Neuronal stem cell (in vitro differentiated cells): ENCODE data around the gene AHNAK.
A peak's percentile ranks its signal among the peaks of the same experiment; 100 is the strongest.

Experiments
- DNase-seq: peaks from one replicate; pipeline ENCODE4 v3.0.0-alpha.2; 2013; ENCODE audit warnings: low spot score
- H2AFZ ChIP-seq: one replicate; pipeline ENCODE4 v1.6.1; 2013; ENCODE audit warnings: mild to moderate bottlenecking, low read length, inconsistent platforms
- H2AK5ac ChIP-seq: 2 replicates; pipeline ENCODE4 v1.6.1; 2013; ENCODE audit warnings: low read depth, mild to moderate bottlenecking, inconsistent platforms, low read length, moderate library complexity, mixed read lengths
- H2BK120ac ChIP-seq: 2 replicates; pipeline ENCODE4 v1.6.1; 2013; ENCODE audit warnings: low read depth, mild to moderate bottlenecking, inconsistent platforms, low read length, moderate library complexity, mixed read lengths
- H2BK12ac ChIP-seq: one replicate; pipeline ENCODE4 v1.6.1; 2013; ENCODE audit warnings: low read length, inconsistent platforms
- H2BK15ac ChIP-seq: 2 replicates; pipeline ENCODE4 v1.6.1; 2013; ENCODE audit warnings: mild to moderate bottlenecking, low read length, inconsistent platforms, mixed read lengths
- H2BK5ac ChIP-seq: one replicate; pipeline ENCODE4 v1.6.1; 2013; ENCODE audit warnings: inconsistent platforms, mild to moderate bottlenecking, low read length, moderate library complexity
- H3K14ac ChIP-seq: one replicate; pipeline ENCODE4 v1.6.1; 2013; ENCODE audit warnings: low read length, inconsistent platforms
- H3K18ac ChIP-seq: 2 replicates; pipeline ENCODE4 v1.6.1; 2013; ENCODE audit warnings: low read length, inconsistent platforms
- H3K23ac ChIP-seq: 2 replicates; pipeline ENCODE4 v1.6.1; 2013; ENCODE audit warnings: low read depth, mild to moderate bottlenecking, mixed read lengths, low read length, inconsistent platforms; ENCODE audit not compliant: poor library complexity
- H3K27ac ChIP-seq: replicated peaks from 3 replicates; pipeline ENCODE4 v1.5.1; 2013; ENCODE audit warnings: low read length, inconsistent platforms
- H3K27me3 ChIP-seq, 3 experiments: 2 replicates each; pipeline ENCODE4 v1.6.1; 2013; ENCODE audit warnings: low read length in 3 of 3, mild to moderate bottlenecking in 2 of 3, inconsistent platforms in 1 of 3, low read depth in 1 of 3, mixed read lengths in 1 of 3, moderate library complexity in 1 of 3; ENCODE audit not compliant: control insufficient read depth in 3 of 3, insufficient read depth in 3 of 3
- H3K36me3 ChIP-seq, 2 donors: replicated peaks in 1 of 2; 2 replicates each; pipeline ENCODE4 v1.6.1; 2013; ENCODE audit warnings: low read length in 2 of 2; ENCODE audit not compliant: control insufficient read depth in 2 of 2, insufficient read depth in 2 of 2
- H3K4ac ChIP-seq: 2 replicates; pipeline ENCODE4 v1.6.1; 2013; ENCODE audit warnings: inconsistent platforms, mild to moderate bottlenecking, low read length, moderate library complexity
- H3K4me1 ChIP-seq, 2 donors: 1 replicate in 1 of 2; 2 replicates in 1 of 2; pipeline ENCODE4 v1.6.1; 2013; ENCODE audit warnings: low read length in 2 of 2, low read depth in 1 of 2; ENCODE audit not compliant: control insufficient read depth in 2 of 2, insufficient read depth in 1 of 2
- H3K4me2 ChIP-seq: one replicate; pipeline ENCODE4 v1.6.1; 2013; ENCODE audit warnings: mild to moderate bottlenecking, low read length, inconsistent platforms; ENCODE audit not compliant: insufficient read depth, poor library complexity, severe bottlenecking
- H3K4me3 ChIP-seq, 2 donors: 2 replicates each; pipeline ENCODE4 v1.5.1; 2013; ENCODE audit warnings: low read length in 2 of 2, mild to moderate bottlenecking in 2 of 2, inconsistent platforms in 1 of 2, moderate library complexity in 1 of 2
- H3K79me1 ChIP-seq: one replicate; pipeline ENCODE4 v1.6.1; 2013; ENCODE audit warnings: low read depth, mild to moderate bottlenecking, inconsistent platforms, low read length, moderate library complexity
- H3K9ac ChIP-seq: one replicate; pipeline ENCODE4 v1.6.1; 2013; ENCODE audit warnings: mild to moderate bottlenecking, low read depth, low read length, inconsistent platforms; ENCODE audit not compliant: poor library complexity
- H3K9me3 ChIP-seq, 2 donors: replicated peaks in 1 of 2; 2 replicates each; pipeline versions ENCODE3 to v1.6.1; 2013; ENCODE audit warnings: low read length in 2 of 2, mild to moderate bottlenecking in 2 of 2, inconsistent platforms in 1 of 2, low read depth in 1 of 2, mixed read lengths in 1 of 2, moderate library complexity in 1 of 2; ENCODE audit not compliant: control insufficient read depth in 2 of 2, insufficient read depth in 1 of 2
- H4K8ac ChIP-seq: one replicate; pipeline ENCODE4 v1.6.1; 2013; ENCODE audit warnings: low read depth, mild to moderate bottlenecking, inconsistent platforms, low read length, moderate library complexity
- H4K91ac ChIP-seq: one replicate; pipeline ENCODE4 v1.6.1; 2013; ENCODE audit warnings: low read length, low read depth, mild to moderate bottlenecking, inconsistent platforms; ENCODE audit not compliant: poor library complexity
- WGBS, 2 donors: extraction: QIAGEN DNeasy Blood & Tissue Kit; methylation state at CpG; one replicate each; pipeline ENCODE4 v1.1.7; 2013; ENCODE audit warnings: missing lambda C conversion rate in 2 of 2, mixed read lengths in 1 of 2; ENCODE audit not compliant: insufficient read length in 2 of 2, insufficient replicate concordance in 1 of 2; ENCODE audit errors: extremely low coverage in 2 of 2; 5-methylcytosine and 5-hydroxymethylcytosine counted together

AHNAK gene

GRCh38 chr11:62395885-62396551 is 150.6 kb downstream of the AHNAK start:
- peaks cover 9 to 13% of the 10 kb centered on the region in 2 donors for H3K4me1 ChIP-seq
- no peak overlapping the region for H2BK120ac ChIP-seq
- H3K27ac ChIP-seq: no peak overlapping the region

GRCh38 chr11:62394825-62395538 is 151.6 kb downstream of the AHNAK start:
- H3K4me3 ChIP-seq: no peak overlapping the region
- H2BK15ac ChIP-seq: no peak overlapping the region

More at GRCh38 chr11:62395885-62396551, 150.6 kb downstream of the AHNAK start:
- H3K4me2 ChIP-seq: no peak overlapping the region
- no peak overlapping the region for H4K8ac ChIP-seq
- no peak overlapping the region for H2BK12ac ChIP-seq
- no peaks in the 10 kb centered on the region for H3K27me3 ChIP-seq
- H3K18ac ChIP-seq: no peak overlapping the region
- H3K79me1 ChIP-seq: no peaks in the 10 kb centered on the region
- no peak overlapping the region for H2BK5ac ChIP-seq
- no peak overlapping the region for H3K4me3 ChIP-seq
- H3K36me3 ChIP-seq: peaks cover under 1 to 3% of the 10 kb centered on the region in 2 donors
- no peaks in the 10 kb centered on the region for H3K9me3 ChIP-seq
- H3K9ac ChIP-seq: no peak overlapping the region
- peak overlapping the region; percentile 25 for H3K23ac ChIP-seq
- no peak overlapping the region for H2AK5ac ChIP-seq
- H2BK15ac ChIP-seq: no peak overlapping the region
- DNase-seq: no peak
- H4K91ac ChIP-seq: no peak overlapping the region
- no CpG with 5 or more reads among the region's 10 CpGs for WGBS, 2 donors
- no peak overlapping the region for H2AFZ ChIP-seq
- no peak overlapping the region for H3K4ac ChIP-seq
- no peak overlapping the region for H3K14ac ChIP-seq

DNA sequence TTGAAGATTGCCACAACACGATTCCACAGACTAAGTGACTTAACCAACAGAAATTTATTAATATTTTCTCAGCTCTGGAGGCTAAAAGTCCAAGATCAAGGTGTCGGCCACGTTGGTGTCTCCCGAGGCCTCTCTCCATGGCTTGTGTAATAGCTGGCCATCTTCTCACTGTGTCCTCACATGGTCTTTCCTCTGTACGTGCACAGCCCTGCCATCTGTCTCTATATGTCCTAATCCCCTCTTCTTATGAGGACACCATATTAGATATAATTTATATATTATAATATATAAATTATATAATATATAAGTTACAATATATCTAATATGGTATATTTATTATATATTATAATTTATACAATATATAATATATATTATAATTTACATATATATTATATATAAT is 152.9 kb downstream of the AHNAK start:
- no peaks in the 10 kb centered on the region for H3K27me3 ChIP-seq
- H3K9ac ChIP-seq: no peak overlapping the region
- no peak overlapping the region for H3K23ac ChIP-seq
- no peak overlapping the region for H3K4me2 ChIP-seq
- H3K4me1 ChIP-seq: peaks cover 3 to 6% of the 10 kb centered on the region in 2 donors
- no peak for DNase-seq
- H2AFZ ChIP-seq: no peak overlapping the region
- H3K18ac ChIP-seq: no peak overlapping the region
- H3K9me3 ChIP-seq: no peaks in the 10 kb centered on the region
- WGBS, 2 donors: no CpG with 5 or more reads among the region's 5 CpGs
- H2BK5ac ChIP-seq: no peak overlapping the region
- H3K79me1 ChIP-seq: no peaks in the 10 kb centered on the region
- H2BK15ac ChIP-seq: no peak overlapping the region
- H2BK120ac ChIP-seq: no peak overlapping the region
- no peak overlapping the region for H2BK12ac ChIP-seq
- no peak overlapping the region for H3K27ac ChIP-seq
- no peak overlapping the region for H3K14ac ChIP-seq
- peaks cover 3 to 5% of the 10 kb centered on the region in 2 donors for H3K36me3 ChIP-seq
- no peak overlapping the region for H2AK5ac ChIP-seq
- H3K4me3 ChIP-seq: no peak overlapping the region
- no peak overlapping the region for H4K91ac ChIP-seq
- no peak overlapping the region for H4K8ac ChIP-seq
- no peak overlapping the region for H3K4ac ChIP-seq

More at GRCh38 chr11:62394825-62395538, 151.6 kb downstream of the AHNAK start:
- Histone ChIP-seq H3K18ac (peak overlapping the region; percentile 69), H3K4me2 (peak overlapping the region; percentile 48), H3K4me1 (peaks cover 9 to 13% of the 10 kb centered on the region in 2 donors), H3K9ac (no peak overlapping the region), H4K91ac (no peak overlapping the region), H2AK5ac (no peak overlapping the region), H2BK120ac (no peak overlapping the region), H2AFZ (peak overlapping the region; percentile 69), H3K27ac (no peak overlapping the region), H2BK5ac (no peak overlapping the region), H3K14ac (no peak overlapping the region), H3K9me3 (no peaks in the 10 kb centered on the region), H2BK12ac (no peak overlapping the region), H3K4ac (no peak overlapping the region), H3K23ac (no peak overlapping the region), H3K27me3 (no peaks in the 10 kb centered on the region), H3K79me1 (no peaks in the 10 kb centered on the region), H4K8ac (no peak overlapping the region), H3K36me3 (peaks cover 2 to 3% of the 10 kb centered on the region in 2 donors)
- peak; percentile 78 for DNase-seq
- no CpG with 5 or more reads among the region's 14 CpGs for WGBS, 2 donors

DNA sequence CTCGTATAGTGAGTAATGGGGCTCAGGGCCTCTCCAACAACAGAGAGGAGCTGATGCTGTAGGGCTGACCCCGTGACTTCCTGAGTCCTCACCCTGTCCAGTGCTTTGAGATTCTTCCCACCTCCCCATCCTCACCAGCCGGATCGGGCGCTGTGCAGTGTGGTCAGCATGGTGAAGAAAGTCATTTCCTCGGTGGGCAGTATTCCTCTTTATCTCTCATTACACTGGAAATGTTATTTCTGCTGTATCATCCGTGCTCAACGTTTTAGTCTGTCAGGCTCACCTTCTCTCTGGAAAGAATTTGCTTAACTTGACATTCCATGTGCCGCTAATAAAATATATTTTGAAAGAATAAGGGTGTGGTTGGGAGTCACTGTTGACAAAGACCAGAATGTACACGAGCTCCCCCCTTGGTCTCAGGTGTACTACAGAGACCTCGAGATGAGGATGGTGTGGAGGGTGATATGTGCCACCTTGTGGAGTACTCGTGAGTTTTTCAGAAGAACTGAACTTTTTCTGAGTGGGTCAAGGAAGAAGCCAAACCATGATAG is 153.5 kb downstream of the AHNAK start:
- Histone ChIP-seq H3K4me3 (no peak overlapping the region), H2BK120ac (no peak overlapping the region)
- no CpG with 5 or more reads among the region's 12 CpGs for WGBS, 2 donors

More for the DNA sequence above, 153.5 kb downstream of the AHNAK start:
- Histone ChIP-seq H3K14ac (no peak overlapping the region), H2BK15ac (no peak overlapping the region), H3K9ac (no peak overlapping the region), H3K4ac (no peak overlapping the region), H3K23ac (no peak overlapping the region), H3K9me3 (no peaks in the 10 kb centered on the region), H2AK5ac (no peak overlapping the region), H3K79me1 (no peaks in the 10 kb centered on the region), H3K4me2 (no peak overlapping the region), H3K27me3 (no peaks in the 10 kb centered on the region), H2AFZ (no peak overlapping the region), H2BK12ac (no peak overlapping the region), H4K91ac (no peak overlapping the region), H2BK5ac (no peak overlapping the region), H3K4me1 (peaks cover 3 to 4% of the 10 kb centered on the region in 2 donors), H3K36me3 (peaks cover 3 to 5% of the 10 kb centered on the region in 2 donors), H3K18ac (no peak overlapping the region), H3K27ac (no peak overlapping the region), H4K8ac (no peak overlapping the region)
- DNase-seq: no peak
